GM08714 (cell line): ENCODE data around the gene CDKL5.
A peak's percentile ranks its signal among the peaks of the same experiment; 100 is the strongest.

Experiments
- H3K4me3 ChIP-seq: fragments of 200-500 bp; sonication (Bioruptor generic); 2 replicates; pipeline ENCODE4 v1.5.1; 2014; ENCODE audit warnings: mild to moderate bottlenecking, low read length, inconsistent platforms
- ZNF274 ChIP-seq: IDR thresholded peaks from 2 replicates; pipeline ENCODE4 v1.6.1; 2012; ENCODE audit warnings: mild to moderate bottlenecking, low read depth, low read length

The CDKL5 gene

DNA sequence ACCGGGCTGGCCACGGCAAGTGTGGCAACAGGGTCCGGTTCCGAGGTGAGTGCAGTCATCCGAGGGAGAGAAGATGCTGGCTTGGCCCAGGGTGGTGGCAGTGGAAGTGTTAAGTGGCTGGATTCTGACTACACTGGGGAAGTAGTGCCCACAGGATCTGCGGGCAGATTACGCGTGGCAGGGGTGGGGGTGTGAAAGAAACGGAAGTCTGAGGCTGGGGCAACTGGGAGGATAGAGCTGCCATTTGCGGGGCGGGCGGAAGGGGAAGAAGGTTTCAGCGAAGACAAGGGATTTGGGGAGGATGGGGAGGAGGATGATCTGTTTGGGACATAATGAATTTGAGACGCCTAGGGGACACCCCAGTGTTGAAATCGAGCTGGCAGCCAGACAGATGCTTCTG, 241.2 kb downstream of the CDKL5 start:
- no peak for TF ChIP-seq ZNF274
- H3K4me3 ChIP-seq = no peak overlapping the region

DNA sequence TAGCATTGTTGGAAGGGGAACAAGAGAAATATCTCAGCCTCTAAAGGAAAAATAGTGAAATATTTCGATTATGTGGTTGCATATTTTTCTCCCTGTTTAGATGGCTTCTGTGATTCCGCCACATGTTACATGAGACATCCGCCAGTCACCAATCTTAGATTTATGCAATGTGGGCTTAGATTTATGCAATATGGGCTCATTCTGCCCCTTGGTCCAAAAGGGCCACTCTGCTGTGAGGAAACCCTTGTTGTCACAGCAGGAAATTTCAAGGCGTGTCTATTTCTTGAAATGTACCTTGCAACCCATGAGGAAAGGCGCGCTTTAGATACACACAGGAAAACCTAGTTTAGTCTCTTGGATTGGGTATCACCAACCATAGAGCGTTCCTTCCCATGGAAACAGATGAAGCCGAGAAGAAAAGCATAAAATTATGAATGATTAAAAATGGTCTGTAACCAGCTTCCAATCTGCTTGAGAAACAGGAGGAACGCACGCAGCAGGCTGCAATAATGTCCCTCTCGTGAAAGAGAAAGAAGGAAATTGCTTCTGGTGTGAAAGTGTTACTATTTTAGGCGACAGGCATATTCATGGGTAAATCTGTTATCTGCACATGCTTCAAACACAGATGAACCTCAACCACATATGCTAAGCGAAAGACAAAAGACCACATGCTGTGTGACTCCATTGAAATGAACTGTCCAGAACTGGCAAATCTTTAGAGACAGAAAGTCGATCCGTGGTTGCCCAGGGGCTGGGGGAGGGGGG, 242.8 kb downstream of the CDKL5 start:
- TF ChIP-seq ZNF274 = no peak
- H3K4me3 ChIP-seq = no peak overlapping the region

DNA sequence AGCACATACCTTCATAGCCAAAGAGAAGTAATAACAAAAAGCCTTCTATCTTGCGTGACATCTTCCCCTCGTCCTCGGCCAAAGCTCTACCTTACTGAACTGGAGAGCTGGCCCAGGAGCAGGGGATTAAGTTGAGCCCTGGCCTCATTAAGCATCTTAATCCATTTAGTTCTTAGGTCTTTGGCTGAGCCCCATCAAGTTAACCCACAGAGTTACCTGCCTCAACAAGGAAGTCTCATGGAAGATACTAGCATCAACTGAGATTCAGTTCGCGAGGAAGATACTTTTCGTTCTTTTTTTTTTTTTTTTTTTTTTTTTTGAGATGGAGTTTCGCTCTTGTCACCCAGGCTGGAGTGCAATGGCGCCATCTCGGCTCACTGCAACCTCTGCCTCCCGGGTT, 246.6 kb downstream of the CDKL5 start, which contains the start of gene RS1:
Gene RS1 (minus strand): TSS at position 101 of the 400 bp plus-strand sequence. CDS start 40 bp downstream, at position 61.
- TF ChIP-seq ZNF274 = no peak
- no peak within 1 kb of the TSS for H3K4me3 ChIP-seq

DNA sequence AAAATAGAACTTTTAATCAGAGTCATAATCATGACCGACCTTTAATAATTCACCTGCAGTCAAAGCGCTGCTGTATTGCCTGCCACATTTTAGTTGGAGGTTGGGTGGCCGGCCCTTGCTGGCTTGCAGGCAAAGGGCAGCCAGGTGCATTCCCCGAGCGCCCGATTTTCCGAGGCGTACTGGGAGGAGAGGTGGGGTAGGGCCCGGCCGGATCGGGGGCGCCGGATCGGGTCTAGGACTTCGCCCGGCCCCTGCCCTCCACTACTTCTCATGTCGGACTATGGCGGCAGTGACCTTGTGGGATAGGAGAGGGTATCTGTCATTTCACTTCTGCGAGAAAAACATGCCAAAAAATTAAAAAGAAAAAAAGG, 249.0 kb downstream of the CDKL5 start:
- no peak for TF ChIP-seq ZNF274
- peak overlapping the region; percentile 46; the same call in 1 of the 2 replicates for H3K4me3 ChIP-seq

DNA sequence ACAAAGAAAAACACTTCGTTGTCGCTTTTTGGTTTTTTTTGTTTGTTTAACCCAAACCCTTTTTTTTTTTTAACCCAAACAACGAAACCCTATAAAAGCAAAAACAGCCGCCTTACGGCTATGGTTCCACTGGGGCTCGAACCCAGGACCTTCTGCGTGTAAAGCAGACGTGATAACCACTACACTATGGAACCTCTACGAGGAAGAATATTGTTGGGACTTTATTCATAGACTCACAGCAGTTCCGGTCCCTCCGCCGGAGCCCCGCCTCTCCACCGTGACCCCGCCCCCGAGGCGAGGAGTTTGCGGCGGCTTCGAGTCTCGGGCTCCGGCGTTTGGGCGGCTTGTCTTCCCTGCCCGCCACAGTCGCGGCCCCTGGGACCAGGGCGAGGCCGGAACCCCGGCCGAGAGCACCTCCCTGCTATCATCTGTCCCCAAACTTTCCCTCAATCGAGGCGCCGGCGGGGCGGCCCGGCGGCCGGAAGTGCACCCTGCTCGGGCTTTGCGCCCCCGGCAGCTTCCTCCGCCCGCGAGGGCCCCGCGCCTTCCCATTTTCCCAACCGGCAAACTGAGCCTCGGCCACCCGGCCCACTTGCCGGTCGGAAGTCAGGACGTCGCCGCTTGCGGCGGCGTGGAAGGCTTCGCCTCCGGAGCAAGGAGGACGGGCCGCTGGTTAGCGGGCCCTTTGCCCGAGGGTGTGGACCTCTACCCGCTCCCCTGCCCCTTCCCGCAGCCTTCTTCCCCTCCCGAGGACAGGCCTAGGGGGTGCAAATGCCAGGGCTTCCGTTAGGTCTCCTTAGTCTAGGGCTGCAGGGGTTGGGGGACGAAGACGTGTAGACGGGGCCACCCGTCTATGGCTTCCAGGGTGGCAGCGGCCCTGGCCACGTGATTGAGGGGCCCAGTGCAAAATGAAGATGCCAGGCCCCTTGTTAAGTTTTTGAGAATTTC, 249.7 kb downstream of the CDKL5 start:
- TF ChIP-seq ZNF274 = no peak
- peak overlapping the region; percentile 62; the same call in 1 of the 2 replicates for H3K4me3 ChIP-seq

DNA sequence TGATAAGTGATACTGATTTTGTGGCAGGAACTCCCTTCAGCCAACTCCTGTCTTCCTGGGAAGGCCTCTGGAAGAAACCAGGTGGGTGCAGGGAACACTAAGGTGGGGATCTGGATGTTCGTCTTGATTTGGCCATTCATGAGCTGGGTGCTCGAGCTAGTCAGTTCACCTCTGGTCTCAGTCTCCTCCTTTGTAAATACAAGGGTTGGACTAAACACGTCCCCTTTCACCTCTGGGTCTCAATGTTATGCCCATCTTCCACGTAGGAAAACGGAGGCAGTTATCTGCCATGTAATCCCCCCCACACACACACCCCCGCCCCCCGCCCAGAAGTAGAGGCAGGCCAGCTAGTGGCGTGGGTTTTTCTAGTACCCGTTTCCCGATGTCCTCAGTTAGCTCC, 250.6 kb downstream of the CDKL5 start:
- no peak overlapping the region for H3K4me3 ChIP-seq
- TF ChIP-seq ZNF274 = no peak

DNA sequence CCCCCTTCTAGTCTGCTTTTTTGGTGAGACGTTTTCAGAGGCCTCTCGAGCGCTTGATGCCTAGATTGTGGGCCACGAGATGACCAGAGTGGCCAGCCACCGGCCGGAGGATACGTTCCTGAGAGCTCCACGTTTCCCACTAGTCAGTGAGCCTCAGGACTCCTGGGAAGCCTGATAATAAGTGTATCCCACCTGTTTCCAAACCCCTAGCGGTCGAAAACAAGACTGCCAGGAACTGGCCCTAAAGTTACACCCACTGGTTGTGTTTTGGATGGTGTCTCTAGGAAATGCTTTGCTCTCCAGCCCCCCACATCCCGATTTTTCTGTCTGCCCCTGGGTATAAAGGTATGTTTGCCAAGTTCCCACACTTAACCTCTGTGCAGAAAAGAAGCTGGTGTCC, 251.1 kb downstream of the CDKL5 start:
- no peak for TF ChIP-seq ZNF274
- H3K4me3 ChIP-seq = no peak overlapping the region

DNA sequence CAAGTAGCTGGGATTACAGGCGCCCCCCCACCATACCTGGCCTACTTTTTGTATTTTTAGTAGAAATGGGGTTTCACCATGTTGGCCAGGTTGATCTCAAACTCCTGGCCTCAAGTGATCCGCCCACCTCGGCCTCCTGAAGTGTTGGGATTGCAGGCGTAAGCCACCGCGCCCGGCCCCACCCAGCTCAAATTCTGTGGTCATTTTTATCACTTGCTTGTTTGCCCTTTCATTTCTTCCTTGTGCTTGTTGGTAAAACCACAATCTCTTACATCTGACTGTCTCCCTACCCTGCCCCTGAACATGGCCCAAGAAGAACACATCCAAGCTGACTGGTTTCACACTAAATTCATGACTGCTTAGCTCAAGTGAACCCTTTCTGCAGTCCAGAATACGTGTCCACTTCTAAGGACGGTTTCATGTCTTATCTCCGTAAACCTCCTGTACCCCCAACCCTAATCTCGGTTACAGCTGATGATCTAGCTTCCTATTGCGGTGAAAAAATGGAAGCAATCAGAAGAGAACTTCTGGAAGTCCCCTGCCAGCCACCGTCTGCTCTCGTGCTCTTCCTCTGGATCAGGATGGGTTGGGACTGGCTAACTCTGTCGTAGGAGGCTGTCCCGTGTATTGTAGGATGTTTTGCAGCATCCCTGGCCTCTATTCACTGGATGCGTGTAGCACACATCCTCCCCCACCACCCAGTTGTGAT, 251.9 kb downstream of the CDKL5 start:
- H3K4me3 ChIP-seq = no peak overlapping the region
- TF ChIP-seq ZNF274 = no peak

DNA sequence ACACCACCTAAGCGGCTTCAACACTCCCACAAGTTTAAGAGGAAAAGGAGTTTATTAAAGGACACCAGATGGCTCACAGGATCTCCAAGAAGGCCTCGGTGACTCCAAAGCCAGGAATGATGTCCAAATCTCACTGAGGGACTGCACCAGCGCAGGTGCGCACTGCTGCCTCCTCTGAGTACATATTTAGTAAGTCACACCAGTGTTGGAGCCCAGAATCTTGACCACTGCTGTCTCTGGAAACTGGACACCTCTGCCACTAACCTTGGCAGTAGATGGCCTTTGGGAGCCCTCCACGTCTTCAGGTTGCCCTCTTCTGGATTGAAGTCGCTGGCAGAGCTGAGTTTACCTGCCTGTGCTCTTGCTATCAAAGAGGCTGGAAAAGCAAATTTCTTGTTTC, 256.6 kb downstream of the CDKL5 start:
- no peak for TF ChIP-seq ZNF274

DNA sequence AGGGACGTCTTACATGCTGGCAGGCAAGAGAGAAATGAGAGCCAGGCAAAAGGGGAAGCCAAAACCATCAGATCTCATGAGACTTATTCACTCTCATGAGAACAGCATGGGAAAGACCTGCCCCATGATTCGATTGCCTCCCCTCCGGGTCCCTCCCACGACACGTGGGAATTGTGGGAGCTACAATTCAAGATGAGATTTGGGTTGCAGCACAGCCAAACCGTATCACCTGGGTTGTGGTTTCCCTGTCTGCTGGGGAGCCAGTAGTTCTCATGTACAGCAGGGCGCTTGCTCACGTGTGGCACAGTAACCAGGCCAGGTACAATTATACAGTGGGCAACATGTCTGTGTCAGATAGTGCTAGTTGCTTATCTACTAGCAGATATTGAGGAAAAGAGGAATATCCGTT, 257.6 kb downstream of the CDKL5 start:
- H3K4me3 ChIP-seq = no peak overlapping the region
- no peak for TF ChIP-seq ZNF274

More for the DNA sequence above, 256.6 kb downstream of the CDKL5 start:
- no peak overlapping the region for H3K4me3 ChIP-seq

DNA sequence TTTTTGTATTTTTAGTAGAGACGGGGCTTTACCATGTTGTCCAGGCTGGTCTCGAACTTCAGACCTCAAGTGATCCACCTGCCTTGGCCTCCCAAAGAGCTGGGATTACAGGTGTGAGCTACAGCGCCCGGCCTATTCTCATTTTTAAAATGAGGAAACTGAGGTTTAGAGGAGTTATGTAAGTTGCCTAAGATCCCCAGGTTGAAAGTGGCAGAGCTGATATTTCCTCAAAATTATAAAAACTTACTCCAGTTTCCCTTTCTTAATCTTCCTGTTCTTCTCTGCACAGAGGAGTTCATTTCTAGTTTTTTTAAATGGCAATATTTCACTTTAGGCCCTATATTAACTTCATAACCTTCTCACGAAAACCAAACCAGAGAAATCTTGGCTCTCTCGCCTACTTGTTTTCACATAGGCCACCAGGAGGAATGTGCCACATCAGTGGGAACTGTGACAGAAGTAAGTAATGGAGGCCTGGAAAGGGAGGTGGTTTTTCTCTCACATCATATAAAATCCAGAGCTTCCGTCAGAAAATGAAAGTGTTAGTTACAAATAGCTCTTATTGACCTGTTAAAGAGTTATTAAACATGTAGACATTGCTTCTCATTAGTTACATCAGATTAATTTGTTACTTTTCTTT, 262.6 kb downstream of the CDKL5 start:
- TF ChIP-seq ZNF274 = no peak
- no peak overlapping the region for H3K4me3 ChIP-seq

DNA sequence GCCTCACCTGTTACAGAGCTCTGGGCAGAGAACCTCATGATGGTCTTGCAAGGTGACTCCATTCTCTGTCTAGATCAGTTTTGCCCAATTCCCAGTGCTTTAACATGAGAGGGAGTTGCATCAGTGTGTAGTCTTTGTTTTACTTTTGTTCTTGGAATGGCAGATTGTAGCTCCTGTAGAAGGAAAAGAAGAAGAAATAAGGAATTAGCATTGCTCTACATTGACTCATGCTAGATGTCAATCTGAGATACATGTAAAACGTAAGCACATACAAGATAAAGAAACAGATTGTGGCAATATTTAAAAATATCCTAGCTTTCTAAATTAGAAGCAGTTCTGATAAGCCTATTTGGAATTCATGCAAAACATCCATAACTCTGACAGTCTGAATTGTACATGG, 266.0 kb downstream of the CDKL5 start:
- no peak for TF ChIP-seq ZNF274
- no peak overlapping the region for H3K4me3 ChIP-seq

DNA sequence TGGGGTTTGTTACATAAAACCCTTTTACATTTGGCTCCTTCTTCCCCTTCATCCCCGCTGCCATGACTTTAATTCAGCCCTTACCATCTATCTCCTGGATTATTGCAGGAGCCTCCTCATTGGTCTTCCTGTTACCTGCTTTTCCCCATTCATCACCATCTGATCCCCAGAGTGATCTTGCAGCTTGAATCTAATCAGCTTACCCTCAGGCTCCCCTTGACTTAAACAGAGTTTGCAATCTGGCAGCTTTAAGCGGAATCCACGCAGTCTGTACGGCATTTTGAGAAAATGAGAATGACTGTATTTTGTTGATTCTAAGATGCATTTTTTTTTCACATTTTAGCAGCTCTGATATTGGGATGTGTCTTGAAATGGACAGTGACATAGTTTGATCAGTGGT, 267.1 kb downstream of the CDKL5 start:
- TF ChIP-seq ZNF274 = no peak

DNA sequence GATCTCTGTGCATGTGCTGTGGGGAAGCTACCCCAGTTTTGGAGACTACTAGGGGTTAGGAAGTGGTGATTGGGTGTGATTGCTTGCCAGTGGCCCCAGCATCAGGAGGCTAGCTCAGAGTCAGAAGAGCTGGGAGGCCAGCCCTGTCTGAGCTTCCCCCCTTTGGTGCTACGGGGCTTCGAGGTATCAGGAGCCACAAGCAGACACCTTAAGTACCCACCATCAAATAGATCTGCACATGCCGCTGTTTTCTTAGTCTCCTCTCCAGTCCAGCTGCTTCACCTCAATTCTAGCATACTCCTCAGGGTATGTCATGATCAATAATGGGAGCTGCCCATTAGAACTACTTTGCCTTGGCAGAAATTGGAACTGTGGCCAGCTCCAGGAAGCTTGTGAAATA, 271.2 kb downstream of the CDKL5 start:
- no peak overlapping the region for H3K4me3 ChIP-seq
- no peak for TF ChIP-seq ZNF274

More for the DNA sequence above, 267.1 kb downstream of the CDKL5 start:
- no peak overlapping the region for H3K4me3 ChIP-seq
